ENCODE data around the gene NCK1.

- TF ChIP-seq USF1 (IDR thresholded peaks at IDR 0.05; ENCODE audit: borderline replicate concordance, extremely low read length, insufficient read depth, low read depth, low read length), result no peak
- no peak for TF ChIP-seq ZSCAN29 (IDR thresholded peaks at IDR 0.05)
- no peak for TF ChIP-seq ZNF274 (IDR thresholded peaks at IDR 0.05; ENCODE audit: insufficient read depth, insufficient read length)
- no peak for TF ChIP-seq BCL3 (IDR thresholded peaks at IDR 0.05; ENCODE audit: borderline replicate concordance, insufficient read depth, low read depth, low read length, poor library complexity, severe bottlenecking)
- TF ChIP-seq ESRRA (IDR thresholded peaks at IDR 0.05; ENCODE audit: low read length), result no peak
- no peak for TF ChIP-seq ATF3 (IDR thresholded peaks at IDR 0.05; ENCODE audit: borderline replicate concordance, extremely low read depth, low read depth, low read length)
- TF ChIP-seq MXI1 (IDR thresholded peaks at IDR 0.05; ENCODE audit: low read depth, low read length), result no peak
- peak in 2 of 3 experiments; percentile 4 to 7; a peak in 1 of 6 replicates for TF ChIP-seq CTCF (IDR thresholded peaks at IDR 0.05 in 2 of 3, conservative IDR thresholded peaks at IDR 0.05 in 1 of 3; ENCODE audit: control insufficient read depth in 2 of 3, extremely low read depth in 1 of 3, insufficient read depth in 1 of 3, low read depth in 3 of 3, low read length in 3 of 3)
- no peak for TF ChIP-seq BRCA1 (IDR thresholded peaks at IDR 0.05; ENCODE audit: low read depth, low read length)
- TF ChIP-seq NR2C1 (IDR thresholded peaks at IDR 0.05), result no peak
These were observed 87.7 kb downstream of the NCK1 start for GRCh38 chr3:136949708-136950107.

All from GM12878 (cell line).